ENCODE data around the gene RFT1. TPM values are rescaled to one million over a fixed set of nuclear protein-coding genes. Genes with fewer than 3 reads are reported as not detected.

The RFT1 gene
- total and polyA plus RNA-seq, 5 experiments from 2014 or later: 16.4 to 28.1 (median 24.1) TPM

GRCh38 chr3:53046171-53047170, 83.8 kb downstream of the RFT1 start:
- Mint-ChIP-seq H3K36me3 (no peaks in the 10 kb centered on the region), H3K27ac (peak overlapping the region; percentile 80 to 94 (median 90)), H3K9me3 (no peaks in the 10 kb centered on the region), H3K27me3 (no peaks in the 10 kb centered on the region), H3K4me1 (peaks cover 20 to 37% (median 35%) of the 10 kb centered on the region in 4 donors), H3K4me3 (peak overlapping the region; percentile 78 to 95 (median 91))
- peak; percentile 61 to 86 (median 73) for DNase-seq
- POLR2A ChIA-PET: interaction anchor here (0.9 to 6.5 kb wide), 18 partner anchors 13 to 1547 kb away, joined by 3 to 73 read pairs (median 6); partner anchors contain the start of genes NEK4, STIMATE and UQCC5
- peak; percentile 64 to 70 for ATAC-seq

GRCh38 chr3:53045518-53046170, 84.6 kb downstream of the RFT1 start, which contains the start of gene SFMBT1:
Gene SFMBT1, minus strand, starts transcription at chr3:53046073. Its CDS starts 76,945 bp downstream, at chr3:52969128.
- H3K9me3 Mint-ChIP-seq: no peaks in the 10 kb centered on the region
- peak in 9 of 10 donors; percentile 41 to 89 (median 75) for DNase-seq

GRCh38 chr3:53044711-53045517, 85.3 kb downstream of the RFT1 start:
- Mint-ChIP-seq H3K4me1 (peaks cover 24 to 50% (median 43%) of the 10 kb centered on the region in 4 donors), H3K36me3 (no peaks in the 10 kb centered on the region), H3K27ac (peak overlapping the region; percentile 97 to 99 (median 98)), H3K9me3 (no peaks in the 10 kb centered on the region), H3K27me3 (no peaks in the 10 kb centered on the region), H3K4me3 (peak overlapping the region; percentile 85 to 99 (median 98))
- POLR2A ChIA-PET: interaction anchor here (0.6 to 6.5 kb wide), 22 partner anchors 11 to 1546 kb away, joined by 3 to 73 read pairs (median 6); partner anchors contain the start of genes GLT8D1, SPCS1 and STIMATE
- ATAC-seq (peak; percentile 33 to 39), DNase-seq (peak; percentile 49 to 80 (median 66))

More at GRCh38 chr3:53045518-53046170, 84.6 kb downstream of the RFT1 start, which contains the start of gene SFMBT1:
- POLR2A ChIA-PET: interaction anchor here (0.8 to 6.5 kb wide), 19 partner anchors 12 to 1546 kb away, joined by 3 to 73 read pairs (median 6); partner anchors contain the start of genes GLT8D1, SPCS1, STIMATE and UQCC5
- H3K27me3 Mint-ChIP-seq: no peaks in the 10 kb centered on the region
- ATAC-seq: peak; percentile 55 to 58
- H3K4me3 Mint-ChIP-seq: peak within 1 kb of the TSS; percentile 85 to 99 (median 98)
- no peaks in the 10 kb centered on the region for H3K36me3 Mint-ChIP-seq
- H3K27ac Mint-ChIP-seq: peak within 1 kb of the TSS; percentile 97 to 99 (median 98)
- H3K4me1 Mint-ChIP-seq: peaks cover 20 to 43% (median 36%) of the 10 kb centered on the region in 4 donors

GRCh38 chr3:53044371-53044710, 85.9 kb downstream of the RFT1 start:
- H3K27me3 Mint-ChIP-seq: no peaks in the 10 kb centered on the region

GRCh38 chr3:53043738-53044137, 86.5 kb downstream of the RFT1 start:
- DNase-seq (no peak), ATAC-seq (no peak)
- Mint-ChIP-seq H3K36me3 (no peaks in the 10 kb centered on the region), H3K27me3 (no peaks in the 10 kb centered on the region), H3K4me3 (peak overlapping the region; percentile 85 to 99 (median 98)), H3K27ac (peak overlapping the region; percentile 42 to 99 (median 98)), H3K9me3 (no peaks in the 10 kb centered on the region), H3K4me1 (peaks cover 27 to 59% (median 50%) of the 10 kb centered on the region in 4 donors)
- POLR2A ChIA-PET: interaction anchor here (0.7 to 6.5 kb wide), 4 partner anchors 10 to 66 kb away, joined by 4 to 73 read pairs (median 24); no protein-coding TSS in a partner anchor

More at GRCh38 chr3:53044371-53044710, 85.9 kb downstream of the RFT1 start:
- Mint-ChIP-seq H3K9me3 (no peaks in the 10 kb centered on the region), H3K36me3 (no peaks in the 10 kb centered on the region), H3K4me3 (peak overlapping the region; percentile 85 to 99 (median 98)), H3K4me1 (peaks cover 24 to 53% (median 44%) of the 10 kb centered on the region in 4 donors), H3K27ac (peak overlapping the region; percentile 97 to 99 (median 98))
- ATAC-seq (no peak), DNase-seq (no peak)
- POLR2A ChIA-PET: interaction anchor here (0.6 to 6.5 kb wide), 11 partner anchors 10 to 339 kb away, joined by 3 to 73 read pairs (median 8); partner anchors contain the start of genes GLT8D1 and SPCS1

- ATAC-seq (no peak), DNase-seq (no peak)
- Mint-ChIP-seq H3K27me3 (no peaks in the 10 kb centered on the region), H3K36me3 (no peaks in the 10 kb centered on the region), H3K9me3 (no peaks in the 10 kb centered on the region), H3K27ac (peak overlapping the region in 6 of 10 donors; percentile 26 to 99 (median 97)), H3K4me1 (peaks cover 30 to 67% (median 58%) of the 10 kb centered on the region in 4 donors), H3K4me3 (peak overlapping the region in 9 of 10 donors; percentile 16 to 98 (median 46))
- POLR2A ChIA-PET: interaction anchor here (1.8 to 6.5 kb wide), 2 partner anchors 9 to 59 kb away, joined by 4 to 73 read pairs; no protein-coding TSS in a partner anchor
Measured at GRCh38 chr3:53042651-53043050, 87.6 kb downstream of the RFT1 start.

GRCh38 chr3:53040351-53040820, 89.8 kb downstream of the RFT1 start:
- Mint-ChIP-seq H3K36me3 (peaks cover 0 to 2% (median 0%) of the 10 kb centered on the region in 3 donors), H3K27ac (peak overlapping the region in 5 of 10 donors; percentile 0 to 80 (median 53)), H3K4me3 (peak overlapping the region in 8 of 10 donors; percentile 0 to 65 (median 9)), H3K27me3 (no peaks in the 10 kb centered on the region), H3K9me3 (no peaks in the 10 kb centered on the region), H3K4me1 (peaks cover 36 to 75% (median 67%) of the 10 kb centered on the region in 4 donors)
- no peak for DNase-seq
- POLR2A ChIA-PET: interaction anchor here (6.5 kb wide), 1 partner anchor 6 kb away, joined by 73 read pairs; no protein-coding TSS in a partner anchor
- no peak for ATAC-seq

- no peaks in the 10 kb centered on the region for H3K9me3 Mint-ChIP-seq
- peak overlapping the region in 1 of 10 donors; percentile 36 for H3K27ac Mint-ChIP-seq
- POLR2A ChIA-PET: no interaction called here
- ATAC-seq (no peak), DNase-seq (no peak)
- no peak overlapping the region for H3K4me3 Mint-ChIP-seq
- H3K4me1 Mint-ChIP-seq: peaks cover 33 to 76% (median 69%) of the 10 kb centered on the region in 4 donors
- peaks cover 0 to 2% (median 0%) of the 10 kb centered on the region in 3 donors for H3K36me3 Mint-ChIP-seq
- H3K27me3 Mint-ChIP-seq: no peaks in the 10 kb centered on the region
Measured at GRCh38 chr3:53039376-53039752, 90.9 kb downstream of the RFT1 start.

GRCh38 chr3:53038679-53039375, 91.4 kb downstream of the RFT1 start:
- ATAC-seq: no peak
- H3K9me3 Mint-ChIP-seq: no peaks in the 10 kb centered on the region
- H3K27ac Mint-ChIP-seq: peak overlapping the region in 4 of 10 donors; percentile 32 to 55 (median 42)
- POLR2A ChIA-PET: no interaction called here
- H3K4me1 Mint-ChIP-seq: peaks cover 29 to 70% (median 63%) of the 10 kb centered on the region in 4 donors
- no peaks in the 10 kb centered on the region for H3K27me3 Mint-ChIP-seq
- H3K36me3 Mint-ChIP-seq: peaks cover 0 to 2% (median 0%) of the 10 kb centered on the region in 3 donors
- no peak overlapping the region for H3K4me3 Mint-ChIP-seq
- no peak for DNase-seq

Measured in naive thymus-derived CD8-positive, alpha-beta T cell (primary cell).